ENCODE results near the gene GTPBP4. TPM values are rescaled to one million over a fixed set of nuclear protein-coding genes. Genes with fewer than 3 reads are reported as not detected.

The GTPBP4 gene
- total and polyA plus RNA-seq, 9 of the 15 experiments (the other 6 are each of a cell fraction or from before 2014, with no cell fraction given): 79.0 to 155 (median 128) TPM

DNA sequence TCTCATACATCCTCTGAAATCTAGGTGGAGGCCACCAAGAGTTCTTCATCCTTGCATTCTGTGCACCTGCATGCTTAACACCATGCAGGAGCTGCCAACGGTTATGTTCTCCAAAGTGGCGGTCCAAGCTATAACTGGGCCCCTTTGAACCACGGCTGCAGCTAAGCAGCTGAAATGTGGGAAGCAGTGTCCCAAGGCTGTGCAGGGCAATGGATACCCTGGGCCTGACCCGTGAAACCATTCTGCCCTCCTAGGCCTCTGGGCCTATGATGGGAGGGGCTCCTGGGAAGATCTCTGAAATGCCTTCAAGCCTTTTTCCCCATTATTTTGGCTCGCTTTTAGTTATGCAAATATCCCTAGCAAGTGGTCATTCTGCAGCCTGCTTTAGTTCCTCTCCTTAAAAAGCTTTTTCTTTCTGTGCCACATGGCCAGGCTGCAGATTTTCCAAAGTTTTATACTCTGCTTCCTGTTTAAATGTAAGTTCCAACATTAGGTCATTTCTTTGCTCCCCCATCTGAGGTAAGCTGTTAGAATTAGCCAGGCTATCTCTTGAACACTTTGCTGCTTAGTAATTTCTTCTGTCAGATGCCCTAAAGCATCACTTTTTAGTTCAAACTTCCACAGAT lies 7.7 kb upstream of the GTPBP4 start (continued):
- TF ChIP-seq, protein P1, sequence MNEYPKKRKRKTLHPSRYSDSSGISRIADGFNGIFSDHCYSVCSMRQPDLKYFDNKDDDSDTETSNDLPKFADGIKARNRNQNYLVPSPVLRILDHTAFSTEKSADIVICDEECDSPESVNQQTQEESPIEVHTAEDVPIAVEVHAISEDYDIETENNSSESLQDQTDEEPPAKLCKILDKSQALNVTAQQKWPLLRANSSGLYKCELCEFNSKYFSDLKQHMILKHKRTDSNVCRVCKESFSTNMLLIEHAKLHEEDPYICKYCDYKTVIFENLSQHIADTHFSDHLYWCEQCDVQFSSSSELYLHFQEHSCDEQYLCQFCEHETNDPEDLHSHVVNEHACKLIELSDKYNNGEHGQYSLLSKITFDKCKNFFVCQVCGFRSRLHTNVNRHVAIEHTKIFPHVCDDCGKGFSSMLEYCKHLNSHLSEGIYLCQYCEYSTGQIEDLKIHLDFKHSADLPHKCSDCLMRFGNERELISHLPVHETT (CRISPR knock-in tag; conservative IDR thresholded peaks at IDR 0.05 in 1 of 2, IDR thresholded peaks at IDR 0.05 in 1 of 2): no peak
- TF ChIP-seq, protein P2, sequence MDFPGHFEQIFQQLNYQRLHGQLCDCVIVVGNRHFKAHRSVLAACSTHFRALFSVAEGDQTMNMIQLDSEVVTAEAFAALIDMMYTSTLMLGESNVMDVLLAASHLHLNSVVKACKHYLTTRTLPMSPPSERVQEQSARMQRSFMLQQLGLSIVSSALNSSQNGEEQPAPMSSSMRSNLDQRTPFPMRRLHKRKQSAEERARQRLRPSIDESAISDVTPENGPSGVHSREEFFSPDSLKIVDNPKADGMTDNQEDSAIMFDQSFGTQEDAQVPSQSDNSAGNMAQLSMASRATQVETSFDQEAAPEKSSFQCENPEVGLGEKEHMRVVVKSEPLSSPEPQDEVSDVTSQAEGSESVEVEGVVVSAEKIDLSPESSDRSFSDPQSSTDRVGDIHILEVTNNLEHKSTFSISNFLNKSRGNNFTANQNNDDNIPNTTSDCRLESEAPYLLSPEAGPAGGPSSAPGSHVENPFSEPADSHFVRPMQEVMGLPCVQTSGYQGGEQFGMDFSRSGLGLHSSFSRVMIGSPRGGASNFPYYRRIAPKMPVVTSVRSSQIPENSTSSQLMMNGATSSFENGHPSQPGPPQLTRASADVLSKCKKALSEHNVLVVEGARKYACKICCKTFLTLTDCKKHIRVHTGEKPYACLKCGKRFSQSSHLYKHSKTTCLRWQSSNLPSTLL (IDR thresholded peaks at IDR 0.05): no peak
- no peak for TF ChIP-seq ZNF324 (CRISPR knock-in tag; IDR thresholded peaks at IDR 0.05)
- TF ChIP-seq, protein P3, sequence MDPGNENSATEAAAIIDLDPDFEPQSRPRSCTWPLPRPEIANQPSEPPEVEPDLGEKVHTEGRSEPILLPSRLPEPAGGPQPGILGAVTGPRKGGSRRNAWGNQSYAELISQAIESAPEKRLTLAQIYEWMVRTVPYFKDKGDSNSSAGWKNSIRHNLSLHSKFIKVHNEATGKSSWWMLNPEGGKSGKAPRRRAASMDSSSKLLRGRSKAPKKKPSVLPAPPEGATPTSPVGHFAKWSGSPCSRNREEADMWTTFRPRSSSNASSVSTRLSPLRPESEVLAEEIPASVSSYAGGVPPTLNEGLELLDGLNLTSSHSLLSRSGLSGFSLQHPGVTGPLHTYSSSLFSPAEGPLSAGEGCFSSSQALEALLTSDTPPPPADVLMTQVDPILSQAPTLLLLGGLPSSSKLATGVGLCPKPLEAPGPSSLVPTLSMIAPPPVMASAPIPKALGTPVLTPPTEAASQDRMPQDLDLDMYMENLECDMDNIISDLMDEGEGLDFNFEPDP (CRISPR knock-in tag; IDR thresholded peaks at IDR 0.05): no peak
- TF ChIP-seq, protein P4, sequence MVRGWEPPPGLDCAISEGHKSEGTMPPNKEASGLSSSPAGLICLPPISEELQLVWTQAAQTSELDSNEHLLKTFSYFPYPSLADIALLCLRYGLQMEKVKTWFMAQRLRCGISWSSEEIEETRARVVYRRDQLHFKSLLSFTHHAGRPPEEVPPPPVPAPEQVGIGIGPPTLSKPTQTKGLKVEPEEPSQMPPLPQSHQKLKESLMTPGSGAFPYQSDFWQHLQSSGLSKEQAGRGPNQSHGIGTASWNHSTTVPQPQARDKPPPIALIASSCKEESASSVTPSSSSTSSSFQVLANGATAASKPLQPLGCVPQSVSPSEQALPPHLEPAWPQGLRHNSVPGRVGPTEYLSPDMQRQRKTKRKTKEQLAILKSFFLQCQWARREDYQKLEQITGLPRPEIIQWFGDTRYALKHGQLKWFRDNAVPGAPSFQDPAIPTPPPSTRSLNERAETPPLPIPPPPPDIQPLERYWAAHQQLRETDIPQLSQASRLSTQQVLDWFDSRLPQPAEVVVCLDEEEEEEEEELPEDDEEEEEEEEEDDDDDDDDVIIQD (CRISPR knock-in tag; IDR thresholded peaks at IDR 0.05): no peak
- no peak for TF ChIP-seq MED1 (CRISPR knock-in tag; IDR thresholded peaks at IDR 0.05; ENCODE audit: borderline replicate concordance)
- TF ChIP-seq, protein P5, sequence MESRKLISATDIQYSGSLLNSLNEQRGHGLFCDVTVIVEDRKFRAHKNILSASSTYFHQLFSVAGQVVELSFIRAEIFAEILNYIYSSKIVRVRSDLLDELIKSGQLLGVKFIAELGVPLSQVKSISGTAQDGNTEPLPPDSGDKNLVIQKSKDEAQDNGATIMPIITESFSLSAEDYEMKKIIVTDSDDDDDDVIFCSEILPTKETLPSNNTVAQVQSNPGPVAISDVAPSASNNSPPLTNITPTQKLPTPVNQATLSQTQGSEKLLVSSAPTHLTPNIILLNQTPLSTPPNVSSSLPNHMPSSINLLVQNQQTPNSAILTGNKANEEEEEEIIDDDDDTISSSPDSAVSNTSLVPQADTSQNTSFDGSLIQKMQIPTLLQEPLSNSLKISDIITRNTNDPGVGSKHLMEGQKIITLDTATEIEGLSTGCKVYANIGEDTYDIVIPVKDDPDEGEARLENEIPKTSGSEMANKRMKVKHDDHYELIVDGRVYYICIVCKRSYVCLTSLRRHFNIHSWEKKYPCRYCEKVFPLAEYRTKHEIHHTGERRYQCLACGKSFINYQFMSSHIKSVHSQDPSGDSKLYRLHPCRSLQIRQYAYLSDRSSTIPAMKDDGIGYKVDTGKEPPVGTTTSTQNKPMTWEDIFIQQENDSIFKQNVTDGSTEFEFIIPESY (CRISPR knock-in tag; IDR thresholded peaks at IDR 0.05): no peak
- TF ChIP-seq, protein P6, sequence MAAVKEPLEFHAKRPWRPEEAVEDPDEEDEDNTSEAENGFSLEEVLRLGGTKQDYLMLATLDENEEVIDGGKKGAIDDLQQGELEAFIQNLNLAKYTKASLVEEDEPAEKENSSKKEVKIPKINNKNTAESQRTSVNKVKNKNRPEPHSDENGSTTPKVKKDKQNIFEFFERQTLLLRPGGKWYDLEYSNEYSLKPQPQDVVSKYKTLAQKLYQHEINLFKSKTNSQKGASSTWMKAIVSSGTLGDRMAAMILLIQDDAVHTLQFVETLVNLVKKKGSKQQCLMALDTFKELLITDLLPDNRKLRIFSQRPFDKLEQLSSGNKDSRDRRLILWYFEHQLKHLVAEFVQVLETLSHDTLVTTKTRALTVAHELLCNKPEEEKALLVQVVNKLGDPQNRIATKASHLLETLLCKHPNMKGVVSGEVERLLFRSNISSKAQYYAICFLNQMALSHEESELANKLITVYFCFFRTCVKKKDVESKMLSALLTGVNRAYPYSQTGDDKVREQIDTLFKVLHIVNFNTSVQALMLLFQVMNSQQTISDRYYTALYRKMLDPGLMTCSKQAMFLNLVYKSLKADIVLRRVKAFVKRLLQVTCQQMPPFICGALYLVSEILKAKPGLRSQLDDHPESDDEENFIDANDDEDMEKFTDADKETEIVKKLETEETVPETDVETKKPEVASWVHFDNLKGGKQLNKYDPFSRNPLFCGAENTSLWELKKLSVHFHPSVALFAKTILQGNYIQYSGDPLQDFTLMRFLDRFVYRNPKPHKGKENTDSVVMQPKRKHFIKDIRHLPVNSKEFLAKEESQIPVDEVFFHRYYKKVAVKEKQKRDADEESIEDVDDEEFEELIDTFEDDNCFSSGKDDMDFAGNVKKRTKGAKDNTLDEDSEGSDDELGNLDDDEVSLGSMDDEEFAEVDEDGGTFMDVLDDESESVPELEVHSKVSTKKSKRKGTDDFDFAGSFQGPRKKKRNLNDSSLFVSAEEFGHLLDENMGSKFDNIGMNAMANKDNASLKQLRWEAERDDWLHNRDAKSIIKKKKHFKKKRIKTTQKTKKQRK (IDR thresholded peaks at IDR 0.05; ENCODE audit: borderline replicate concordance, low read depth, low read length): peak; percentile 79
- no peak for TF ChIP-seq MAFF (IDR thresholded peaks at IDR 0.05; ENCODE audit: low read length)
- peak; percentile 96 for TF ChIP-seq ZFP36 (IDR thresholded peaks at IDR 0.05; ENCODE audit: low read depth, low read length, partially characterized antibody)
- no peak for TF ChIP-seq ZNF282 (CRISPR knock-in tag; IDR thresholded peaks at IDR 0.05)
- TF ChIP-seq HNRNPL (IDR thresholded peaks at IDR 0.05; ENCODE audit: low read depth, low read length): no peak
- no peak for TF ChIP-seq PTBP1 (IDR thresholded peaks at IDR 0.05; ENCODE audit: low read depth, low read length)

Measured in K562 (cell line).